Mammary epithelial cell (primary cell): Measurements from ENCODE around the gene MTFP1.

Experiments
- EZH2 ChIP-seq: IDR thresholded peaks from 2 replicates; pipeline ENCODE4 v1.6.1; 2012; ENCODE audit warnings: low read length, inconsistent platforms, borderline replicate concordance
- TF ChIP-seq, protein P1 (sequence below), 2 donors: IDR thresholded peaks in 1 of 2; conservative IDR thresholded peaks in 1 of 2; 2 replicates each; pipeline ENCODE4 v1.5.1; 2011 to 2012; ENCODE audit warnings: inconsistent platforms in 2 of 2, low read length in 2 of 2, mild to moderate bottlenecking in 2 of 2, control low read depth in 1 of 2, low read depth in 1 of 2; ENCODE audit not compliant: insufficient read depth in 1 of 2; ENCODE audit errors: extremely low read depth in 1 of 2

DNA sequence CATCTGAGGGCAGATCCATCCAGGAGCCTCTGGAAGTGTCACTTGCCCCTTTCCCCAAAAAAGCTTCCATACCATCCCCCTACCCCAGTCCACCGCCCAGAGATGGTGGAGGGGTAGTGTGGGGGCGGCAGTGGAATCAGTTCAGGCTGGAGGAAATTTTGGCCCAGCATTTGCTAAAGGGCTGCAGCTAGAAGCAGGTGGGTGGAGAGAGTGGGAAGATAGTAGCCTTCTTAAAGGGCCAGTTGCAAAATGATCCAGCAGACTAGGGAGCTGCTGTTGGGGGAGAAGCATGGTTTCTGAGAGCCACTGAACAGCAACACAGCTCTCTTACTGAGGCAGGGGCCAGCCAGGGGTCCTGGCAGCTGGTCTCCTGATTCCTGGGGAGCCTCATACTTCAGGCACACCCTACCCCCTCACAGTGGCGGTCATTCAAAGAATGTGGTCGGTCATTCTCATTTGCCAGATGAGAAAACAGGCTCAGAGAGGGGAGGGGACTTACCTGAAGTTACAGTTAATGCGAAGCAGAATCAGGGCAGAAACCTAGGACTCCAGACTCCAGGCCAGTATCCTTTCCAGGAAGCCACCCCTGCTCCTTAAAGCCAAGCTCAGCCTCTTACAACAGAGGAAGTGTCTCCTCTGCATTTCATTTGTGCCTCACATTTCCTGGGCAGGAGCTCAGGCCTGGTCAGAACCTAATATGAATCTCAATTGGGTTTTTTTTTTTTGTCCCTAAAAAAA, 23.4 kb upstream of the MTFP1 start:
- TF ChIP-seq EZH2 = no peak
- TF ChIP-seq, protein P1, sequence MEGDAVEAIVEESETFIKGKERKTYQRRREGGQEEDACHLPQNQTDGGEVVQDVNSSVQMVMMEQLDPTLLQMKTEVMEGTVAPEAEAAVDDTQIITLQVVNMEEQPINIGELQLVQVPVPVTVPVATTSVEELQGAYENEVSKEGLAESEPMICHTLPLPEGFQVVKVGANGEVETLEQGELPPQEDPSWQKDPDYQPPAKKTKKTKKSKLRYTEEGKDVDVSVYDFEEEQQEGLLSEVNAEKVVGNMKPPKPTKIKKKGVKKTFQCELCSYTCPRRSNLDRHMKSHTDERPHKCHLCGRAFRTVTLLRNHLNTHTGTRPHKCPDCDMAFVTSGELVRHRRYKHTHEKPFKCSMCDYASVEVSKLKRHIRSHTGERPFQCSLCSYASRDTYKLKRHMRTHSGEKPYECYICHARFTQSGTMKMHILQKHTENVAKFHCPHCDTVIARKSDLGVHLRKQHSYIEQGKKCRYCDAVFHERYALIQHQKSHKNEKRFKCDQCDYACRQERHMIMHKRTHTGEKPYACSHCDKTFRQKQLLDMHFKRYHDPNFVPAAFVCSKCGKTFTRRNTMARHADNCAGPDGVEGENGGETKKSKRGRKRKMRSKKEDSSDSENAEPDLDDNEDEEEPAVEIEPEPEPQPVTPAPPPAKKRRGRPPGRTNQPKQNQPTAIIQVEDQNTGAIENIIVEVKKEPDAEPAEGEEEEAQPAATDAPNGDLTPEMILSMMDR (conservative IDR thresholded peaks at IDR 0.05 in 1 of 2, IDR thresholded peaks at IDR 0.05 in 1 of 2; ENCODE audit: extremely low read depth in 1 of 2, insufficient read depth in 1 of 2, low read depth in 1 of 2, low read length in 2 of 2) = no peak
